ENCODE measurements around the gene ARL5A.

Gene ARL5A

GRCh38 chr2:151841047-151841424 lies 12.8 kb upstream of the ARL5A start:
- H3K4me1 ChIP-seq (ENCODE audit: control insufficient read depth in 2 of 2, insufficient read depth in 2 of 2, low read length in 2 of 2): no peaks in the 10 kb centered on the region
- H3K4me3 ChIP-seq (ENCODE audit: low read length in 2 of 2): no peak overlapping the region
- no peak overlapping the region for H3K27ac ChIP-seq (ENCODE audit: low read depth in 2 of 2, low read length in 2 of 2)
- H3K9me3 ChIP-seq (ENCODE audit: control insufficient read depth in 2 of 2, low read length in 2 of 2): no peaks in the 10 kb centered on the region
- H3K27me3 ChIP-seq (ENCODE audit: control insufficient read depth in 2 of 2, insufficient read depth in 2 of 2, low read length in 2 of 2): no peaks in the 10 kb centered on the region
- no peak overlapping the region for H3K9ac ChIP-seq (ENCODE audit: low read depth in 1 of 2, low read length in 2 of 2)
- H3K36me3 ChIP-seq (ENCODE audit: control insufficient read depth in 2 of 2, insufficient read depth in 2 of 2, low read length in 2 of 2): no peaks in the 10 kb centered on the region

- no peak overlapping the region for H3K27ac ChIP-seq (ENCODE audit: low read depth in 2 of 2, low read length in 2 of 2)
- H3K36me3 ChIP-seq (ENCODE audit: control insufficient read depth in 2 of 2, insufficient read depth in 2 of 2, low read length in 2 of 2): no peaks in the 10 kb centered on the region
- H3K27me3 ChIP-seq (ENCODE audit: control insufficient read depth in 2 of 2, insufficient read depth in 2 of 2, low read length in 2 of 2): no peaks in the 10 kb centered on the region
- H3K4me3 ChIP-seq (ENCODE audit: low read length in 2 of 2): no peak overlapping the region
- no peak overlapping the region for H3K9ac ChIP-seq (ENCODE audit: low read depth in 1 of 2, low read length in 2 of 2)
- no peaks in the 10 kb centered on the region for H3K4me1 ChIP-seq (ENCODE audit: control insufficient read depth in 2 of 2, insufficient read depth in 2 of 2, low read length in 2 of 2)
- no peaks in the 10 kb centered on the region for H3K9me3 ChIP-seq (ENCODE audit: control insufficient read depth in 2 of 2, low read length in 2 of 2)
Observed at GRCh38 chr2:151840216-151841046, 12.2 kb upstream of the ARL5A start.

GRCh38 chr2:151837926-151838325 lies 9.7 kb upstream of the ARL5A start:
- Histone ChIP-seq H3K9me3 (ENCODE audit: control insufficient read depth in 2 of 2, low read length in 2 of 2) (no peaks in the 10 kb centered on the region), H3K4me3 (ENCODE audit: low read length in 2 of 2) (no peak overlapping the region), H3K9ac (ENCODE audit: low read depth in 1 of 2, low read length in 2 of 2) (no peak overlapping the region), H3K27me3 (ENCODE audit: control insufficient read depth in 2 of 2, insufficient read depth in 2 of 2, low read length in 2 of 2) (no peaks in the 10 kb centered on the region), H3K36me3 (ENCODE audit: control insufficient read depth in 2 of 2, insufficient read depth in 2 of 2, low read length in 2 of 2) (no peaks in the 10 kb centered on the region), H3K4me1 (ENCODE audit: control insufficient read depth in 2 of 2, insufficient read depth in 2 of 2, low read length in 2 of 2) (no peaks in the 10 kb centered on the region), H3K27ac (ENCODE audit: low read depth in 2 of 2, low read length in 2 of 2) (no peak overlapping the region)

GRCh38 chr2:151833984-151834383 lies 5.8 kb upstream of the ARL5A start:
- H3K36me3 ChIP-seq (ENCODE audit: control insufficient read depth in 2 of 2, insufficient read depth in 2 of 2, low read length in 2 of 2): no peaks in the 10 kb centered on the region
- H3K9ac ChIP-seq (ENCODE audit: low read depth in 1 of 2, low read length in 2 of 2): no peak overlapping the region
- no peaks in the 10 kb centered on the region for H3K9me3 ChIP-seq (ENCODE audit: control insufficient read depth in 2 of 2, low read length in 2 of 2)
- H3K27ac ChIP-seq (ENCODE audit: low read depth in 2 of 2, low read length in 2 of 2): no peak overlapping the region
- peaks cover under 1 to 1% of the 10 kb centered on the region in 2 donors for H3K4me1 ChIP-seq (ENCODE audit: control insufficient read depth in 2 of 2, insufficient read depth in 2 of 2, low read length in 2 of 2)
- no peak overlapping the region for H3K4me3 ChIP-seq (ENCODE audit: low read length in 2 of 2)
- no peaks in the 10 kb centered on the region for H3K27me3 ChIP-seq (ENCODE audit: control insufficient read depth in 2 of 2, insufficient read depth in 2 of 2, low read length in 2 of 2)

- no peak overlapping the region for H3K27ac ChIP-seq (ENCODE audit: low read depth in 2 of 2, low read length in 2 of 2)
- peaks cover 7 to 16% of the 10 kb centered on the region in 2 donors for H3K4me1 ChIP-seq (ENCODE audit: control insufficient read depth in 2 of 2, insufficient read depth in 2 of 2, low read length in 2 of 2)
- H3K9ac ChIP-seq (ENCODE audit: low read depth in 1 of 2, low read length in 2 of 2): no peak overlapping the region
- H3K9me3 ChIP-seq (ENCODE audit: control insufficient read depth in 2 of 2, low read length in 2 of 2): no peaks in the 10 kb centered on the region
- H3K27me3 ChIP-seq (ENCODE audit: control insufficient read depth in 2 of 2, insufficient read depth in 2 of 2, low read length in 2 of 2): no peaks in the 10 kb centered on the region
- no peak overlapping the region for H3K4me3 ChIP-seq (ENCODE audit: low read length in 2 of 2)
- H3K36me3 ChIP-seq (ENCODE audit: control insufficient read depth in 2 of 2, insufficient read depth in 2 of 2, low read length in 2 of 2): no peaks in the 10 kb centered on the region
Observed at GRCh38 chr2:151830961-151831360, 2.7 kb upstream of the ARL5A start.

- peak overlapping the region; percentile 49 to 77 for H3K27ac ChIP-seq (ENCODE audit: low read depth in 2 of 2, low read length in 2 of 2)
- peaks cover 7 to 16% of the 10 kb centered on the region in 2 donors for H3K4me1 ChIP-seq (ENCODE audit: control insufficient read depth in 2 of 2, insufficient read depth in 2 of 2, low read length in 2 of 2)
- no peaks in the 10 kb centered on the region for H3K9me3 ChIP-seq (ENCODE audit: control insufficient read depth in 2 of 2, low read length in 2 of 2)
- H3K4me3 ChIP-seq (ENCODE audit: low read length in 2 of 2): peak overlapping the region; percentile 88 to 97
- H3K9ac ChIP-seq (ENCODE audit: low read depth in 1 of 2, low read length in 2 of 2): peak overlapping the region; percentile 58 to 85
- no peaks in the 10 kb centered on the region for H3K27me3 ChIP-seq (ENCODE audit: control insufficient read depth in 2 of 2, insufficient read depth in 2 of 2, low read length in 2 of 2)
- no peaks in the 10 kb centered on the region for H3K36me3 ChIP-seq (ENCODE audit: control insufficient read depth in 2 of 2, insufficient read depth in 2 of 2, low read length in 2 of 2)
Observed at GRCh38 chr2:151828890-151829324, 686 bp upstream of the ARL5A start.

- Histone ChIP-seq H3K36me3 (ENCODE audit: control insufficient read depth in 2 of 2, insufficient read depth in 2 of 2, low read length in 2 of 2) (no peaks in the 10 kb centered on the region), H3K4me3 (ENCODE audit: low read length in 2 of 2) (peak overlapping the region; percentile 88 to 97), H3K27me3 (ENCODE audit: control insufficient read depth in 2 of 2, insufficient read depth in 2 of 2, low read length in 2 of 2) (no peaks in the 10 kb centered on the region), H3K9me3 (ENCODE audit: control insufficient read depth in 2 of 2, low read length in 2 of 2) (no peaks in the 10 kb centered on the region), H3K9ac (ENCODE audit: low read depth in 1 of 2, low read length in 2 of 2) (peak overlapping the region; percentile 84 to 85), H3K27ac (ENCODE audit: low read depth in 2 of 2, low read length in 2 of 2) (peak overlapping the region; percentile 76 to 79), H3K4me1 (ENCODE audit: control insufficient read depth in 2 of 2, insufficient read depth in 2 of 2, low read length in 2 of 2) (peaks cover 7 to 16% of the 10 kb centered on the region in 2 donors)
Observed at GRCh38 chr2:151827564-151828142, 568 bp downstream of the ARL5A start.

GRCh38 chr2:151826737-151827157 lies 1.5 kb downstream of the ARL5A start:
- peak overlapping the region in 1 of 2 donors; percentile 85 for H3K9ac ChIP-seq (ENCODE audit: low read depth in 1 of 2, low read length in 2 of 2)
- peak overlapping the region; percentile 88 to 97 for H3K4me3 ChIP-seq (ENCODE audit: low read length in 2 of 2)
- no peak overlapping the region for H3K27ac ChIP-seq (ENCODE audit: low read depth in 2 of 2, low read length in 2 of 2)
- H3K4me1 ChIP-seq (ENCODE audit: control insufficient read depth in 2 of 2, insufficient read depth in 2 of 2, low read length in 2 of 2): peaks cover 7 to 16% of the 10 kb centered on the region in 2 donors
- H3K27me3 ChIP-seq (ENCODE audit: control insufficient read depth in 2 of 2, insufficient read depth in 2 of 2, low read length in 2 of 2): no peaks in the 10 kb centered on the region
- no peaks in the 10 kb centered on the region for H3K9me3 ChIP-seq (ENCODE audit: control insufficient read depth in 2 of 2, low read length in 2 of 2)
- no peaks in the 10 kb centered on the region for H3K36me3 ChIP-seq (ENCODE audit: control insufficient read depth in 2 of 2, insufficient read depth in 2 of 2, low read length in 2 of 2)

GRCh38 chr2:151824886-151825285 lies 3.3 kb downstream of the ARL5A start:
- no peak overlapping the region for H3K4me3 ChIP-seq (ENCODE audit: low read length in 2 of 2)
- H3K9me3 ChIP-seq (ENCODE audit: control insufficient read depth in 2 of 2, low read length in 2 of 2): no peaks in the 10 kb centered on the region
- peaks cover 7 to 16% of the 10 kb centered on the region in 2 donors for H3K4me1 ChIP-seq (ENCODE audit: control insufficient read depth in 2 of 2, insufficient read depth in 2 of 2, low read length in 2 of 2)
- no peaks in the 10 kb centered on the region for H3K36me3 ChIP-seq (ENCODE audit: control insufficient read depth in 2 of 2, insufficient read depth in 2 of 2, low read length in 2 of 2)
- no peak overlapping the region for H3K9ac ChIP-seq (ENCODE audit: low read depth in 1 of 2, low read length in 2 of 2)
- no peaks in the 10 kb centered on the region for H3K27me3 ChIP-seq (ENCODE audit: control insufficient read depth in 2 of 2, insufficient read depth in 2 of 2, low read length in 2 of 2)
- no peak overlapping the region for H3K27ac ChIP-seq (ENCODE audit: low read depth in 2 of 2, low read length in 2 of 2)

- Histone ChIP-seq H3K27ac (ENCODE audit: low read depth in 2 of 2, low read length in 2 of 2) (no peak overlapping the region), H3K9ac (ENCODE audit: low read depth in 1 of 2, low read length in 2 of 2) (no peak overlapping the region), H3K4me1 (ENCODE audit: control insufficient read depth in 2 of 2, insufficient read depth in 2 of 2, low read length in 2 of 2) (peaks cover 4 to 12% of the 10 kb centered on the region in 2 donors), H3K27me3 (ENCODE audit: control insufficient read depth in 2 of 2, insufficient read depth in 2 of 2, low read length in 2 of 2) (no peaks in the 10 kb centered on the region), H3K9me3 (ENCODE audit: control insufficient read depth in 2 of 2, low read length in 2 of 2) (no peaks in the 10 kb centered on the region), H3K36me3 (ENCODE audit: control insufficient read depth in 2 of 2, insufficient read depth in 2 of 2, low read length in 2 of 2) (no peaks in the 10 kb centered on the region), H3K4me3 (ENCODE audit: low read length in 2 of 2) (no peak overlapping the region)
Observed at GRCh38 chr2:151823651-151824050, 4.6 kb downstream of the ARL5A start.

Measured in mucosa of rectum (tissue), 2 donors.